Adrenal gland (tissue), 12 donors: ENCODE measurements around the gene WFDC1. TPM values are rescaled to one million over a fixed set of nuclear protein-coding genes. Genes with fewer than 3 reads are reported as not detected.

Experiments used
- DNase-seq, 7 donors: peaks; one replicate each; pipeline ENCODE4 v3.0.0-alpha.2; 2019 to 2020
- H3K27ac ChIP-seq, 5 donors: fragments of 200-600 bp; sonication (generic) in 4 of 5; 1 replicate in 3 of 5; 2 replicates in 2 of 5; pipeline versions ENCODE4 v1.5.1 to v1.8.0; 2016 to 2020; ENCODE audit warnings: mild to moderate bottlenecking in 1 of 5
- H3K27me3 ChIP-seq: fragments of 200-600 bp; 2 replicates; pipeline ENCODE4 v1.8.0; 2021
- H3K36me3 ChIP-seq, 2 donors: fragments of 200-600 bp; replicated peaks in 1 of 2; 1 replicate in 1 of 2; 2 replicates in 1 of 2; pipeline versions ENCODE4 v1.5.1 to v1.8.0; 2018 to 2022
- H3K4me1 ChIP-seq, 2 donors: fragments of 200-600 bp; replicated peaks in 1 of 2; 1 replicate in 1 of 2; 2 replicates in 1 of 2; pipeline versions ENCODE4 v1.5.1 to v1.8.0; 2018 to 2021
- H3K4me3 ChIP-seq, 4 donors: fragments of 200-600 bp; sonication (generic) in 3 of 4; one replicate each; pipeline ENCODE4 v1.5.1; 2016 to 2018
- H3K9me3 ChIP-seq, 3 donors: fragments of 200-600 bp; sonication (generic) in 1 of 3; replicated peaks in 1 of 3; 1 replicate in 2 of 3; 2 replicates in 1 of 3; pipeline versions ENCODE4 v1.5.1 to v1.8.0; 2016 to 2021
- CTCF ChIP-seq, 6 experiments: fragments of 450-650 bp in 4 of 6; fragments of 200-600 bp in 2 of 6; sonication (generic) in 1 of 6; IDR thresholded peaks; 1 replicate in 5 of 6; 2 replicates in 1 of 6; pipeline versions ENCODE4 v1.5.1 to v1.8.0; 2016 to 2021; ENCODE audit warnings: antibody characterized with exemption in 6 of 6, mild to moderate bottlenecking in 2 of 6, moderate library complexity in 1 of 6
- POLR2A ChIP-seq, 2 donors: fragments of 450-650 bp; IDR thresholded peaks; one replicate each; pipeline ENCODE4 v1.6.1; 2017; ENCODE audit warnings: antibody characterized with exemption in 2 of 2, mild to moderate bottlenecking in 2 of 2, moderate library complexity in 1 of 2
- WGBS, 4 donors: extraction: QIAGEN DNeasy Blood & Tissue Kit in 2 of 4; methylation state at CpG; one replicate each; pipeline versions ENCODE4 v1.1.5 to v1.1.7; 2013 to 2017; 5-methylcytosine and 5-hydroxymethylcytosine counted together
- intact Hi-C, 2 donors: fragments of 100-400 bp; cut with DNase I; formaldehyde crosslinking; loops; one replicate each; pipeline versions ENCODE4 v1.14.1 to v1.15.0; 2022 to 2023
- polyA plus RNA-seq, 3 donors: library from polyadenylated mRNA; stranded (reverse); fragments of 200-250 nt in 2 of 3; fragments of 350-450 nt in 1 of 3; fragmentation: Illumina TruSeq in 1 of 3; extraction: RNeasy Lipid Tissue Mini Kit (QIAGEN cat#74804) in 1 of 3; gene quantifications; one replicate each; pipeline ENCODE4 v1.2.3, GENCODE V29; 2013 to 2014
- total RNA-seq, 9 donors: library from RNA; depleted of rRNA in 4 of 9; stranded (reverse); fragments of >200 nt in 4 of 9; fragments of 120-200 nt in 1 of 9; fragmentation: NEBNext Ultra II Directional in 1 of 9; extraction: Animal tissue kit (Norgen Biotek cat#: 25700) in 1 of 9; gene quantifications; one replicate each; pipeline versions ENCODE4 v1.1.0 to v1.2.4, GENCODE V29; 2013 to 2023
- donor health status: healthy with polysubstance abuse.
- donor health status: Bipolar disorder and iron deficiency.
- donor health status: DM: yes; HTN: yes; CAD: no.
- donor health status: DM: no; HTN: no; CAD: no.
- donor health status: DM: no; HTN: no; CAD: no.
- donor health status: DM: yes; HTN: yes; CAD: no.

The WFDC1 gene
- total and polyA plus RNA-seq, 12 donors = 9.6 to 284 (median 39.8) TPM

DNA sequence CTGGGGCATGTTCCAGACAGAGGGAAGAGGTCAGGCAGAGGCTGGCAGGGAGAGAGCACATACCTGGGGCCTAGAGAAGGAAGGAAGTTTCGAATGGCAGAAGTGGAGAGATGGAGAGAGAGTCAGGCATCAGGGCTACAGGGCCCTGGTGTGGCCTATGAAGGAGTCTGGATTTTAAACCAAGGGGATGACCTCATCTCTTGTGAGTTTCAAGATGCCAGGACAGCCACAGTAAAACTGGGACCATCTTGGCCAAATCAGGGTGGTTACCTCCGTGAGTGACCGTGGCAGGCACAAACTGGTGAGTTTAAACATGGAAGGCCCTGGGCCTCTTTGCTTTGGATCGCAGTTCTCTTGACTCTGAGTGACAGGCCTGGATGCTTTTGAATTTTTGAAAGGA lies 66.1 kb downstream of the WFDC1 start:
- no peaks in the 10 kb centered on the region for H3K27me3 ChIP-seq
- no peaks in the 10 kb centered on the region for H3K9me3 ChIP-seq
- intact Hi-C loops = no loop called here
- no peaks in the 10 kb centered on the region for H3K4me1 ChIP-seq
- no peak for DNase-seq
- no peaks in the 10 kb centered on the region for H3K36me3 ChIP-seq
- H3K4me3 ChIP-seq = no peak overlapping the region
- WGBS, 4 donors = 72 to 81% (median 74%) methylated on average over 4 of the region's 4 CpGs
- no peak overlapping the region for H3K27ac ChIP-seq
- TF ChIP-seq CTCF (IDR thresholded peaks at IDR 0.05) (no peak), POLR2A (IDR thresholded peaks at IDR 0.05) (no peak)

DNA sequence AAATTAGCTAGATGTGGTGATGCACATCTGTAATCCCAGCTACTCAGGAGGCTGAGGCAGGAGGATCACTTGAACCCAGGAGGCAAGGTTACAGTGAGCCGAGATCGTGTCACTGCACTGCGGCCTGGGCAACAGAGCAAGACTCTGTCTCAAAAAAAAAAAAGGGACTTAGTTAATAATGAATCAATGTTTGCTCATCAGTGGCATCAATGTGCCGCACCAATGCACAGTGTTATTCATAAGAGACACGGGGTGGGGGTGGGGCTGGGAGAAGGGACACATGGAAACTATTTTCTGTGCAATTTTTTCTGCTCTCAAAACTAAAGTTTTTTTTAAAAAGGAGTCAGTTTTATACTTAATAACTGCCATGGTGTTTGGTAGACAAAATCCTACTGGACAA lies 66.9 kb downstream of the WFDC1 start:
- Histone ChIP-seq H3K4me1 (no peaks in the 10 kb centered on the region), H3K9me3 (no peaks in the 10 kb centered on the region), H3K27me3 (no peaks in the 10 kb centered on the region), H3K4me3 (no peak overlapping the region), H3K27ac (no peak overlapping the region), H3K36me3 (no peaks in the 10 kb centered on the region)
- TF ChIP-seq CTCF (IDR thresholded peaks at IDR 0.05) (no peak), POLR2A (IDR thresholded peaks at IDR 0.05) (no peak)
- intact Hi-C loops = no loop called here
- 83 to 90% (median 88%) methylated on average over 5 of the region's 5 CpGs for WGBS, 4 donors
- no peak for DNase-seq

GRCh38 chr16:84362471-84362941 lies 67.8 kb downstream of the WFDC1 start:
- intact Hi-C loops = no loop called here
- Histone ChIP-seq H3K27me3 (peaks cover 5% of the 10 kb centered on the region), H3K9me3 (no peaks in the 10 kb centered on the region), H3K4me1 (no peaks in the 10 kb centered on the region), H3K36me3 (no peaks in the 10 kb centered on the region), H3K27ac (no peak overlapping the region), H3K4me3 (no peak overlapping the region)
- 61 to 70% (median 68%) methylated on average over 13 of the region's 13 CpGs for WGBS, 4 donors
- DNase-seq = no peak
- TF ChIP-seq CTCF (IDR thresholded peaks at IDR 0.05) = no peak
- no peak for TF ChIP-seq POLR2A (IDR thresholded peaks at IDR 0.05)

GRCh38 chr16:84366208-84366607 lies 71.5 kb downstream of the WFDC1 start:
- peaks cover 26% of the 10 kb centered on the region for H3K27me3 ChIP-seq
- TF ChIP-seq CTCF (IDR thresholded peaks at IDR 0.05) (no peak), POLR2A (IDR thresholded peaks at IDR 0.05) (no peak)
- WGBS, 4 donors = 75 to 86% (median 77%) methylated on average over 9 of the region's 9 CpGs
- H3K4me3 ChIP-seq = no peak overlapping the region
- H3K36me3 ChIP-seq = no peaks in the 10 kb centered on the region
- no peak for DNase-seq
- no peak overlapping the region for H3K27ac ChIP-seq
- H3K9me3 ChIP-seq = no peaks in the 10 kb centered on the region
- intact Hi-C loops = no loop called here
- peaks cover 0 to 5% of the 10 kb centered on the region in 2 donors for H3K4me1 ChIP-seq
